ENCODE results near the gene OTUD3. TPM values are rescaled to one million over a fixed set of nuclear protein-coding genes. Genes with fewer than 3 reads are reported as not detected.

OTUD3 gene
- total RNA-seq, 1 experiment from 2014 or later = 33.9 TPM

DNA sequence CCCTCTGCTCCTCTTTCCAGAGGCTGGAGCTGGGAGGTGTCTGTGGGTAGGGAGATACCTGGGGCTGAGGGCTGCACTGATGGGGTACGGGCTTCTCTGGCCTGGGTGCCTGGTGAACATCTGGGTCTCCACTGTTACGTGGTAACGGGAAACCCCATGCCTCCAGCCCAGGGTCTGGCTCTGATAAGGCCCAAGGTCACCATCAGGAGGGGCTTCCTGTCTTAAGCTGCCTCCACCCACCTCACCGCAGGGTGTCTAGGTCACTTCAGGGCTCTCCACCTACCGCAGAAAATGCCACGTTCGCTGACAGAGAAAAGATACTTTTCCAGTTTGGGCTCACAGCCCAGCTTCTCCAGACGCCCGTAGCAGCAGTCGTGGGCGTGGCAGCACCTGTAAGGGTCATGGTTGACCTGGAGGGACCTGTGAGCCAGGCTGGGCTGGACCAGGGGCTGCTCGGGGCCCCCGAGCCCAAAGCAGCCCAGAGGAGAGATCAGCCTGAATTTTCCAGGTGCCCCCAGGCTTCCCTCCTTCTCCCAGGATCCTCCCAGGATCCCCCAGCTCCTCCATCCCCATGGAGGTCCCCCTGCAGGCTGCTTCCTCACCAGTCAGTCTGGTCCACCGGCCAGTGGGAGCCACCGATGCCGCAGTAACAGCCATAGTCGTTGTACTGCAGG is 40.0 kb downstream of the OTUD3 start:
- Histone ChIP-seq H3K27me3 (replicated peaks; ENCODE audit: insufficient read depth, low read depth, low read length, poor library complexity) (no peaks in the 10 kb centered on the region), H3K27ac (ENCODE audit: low read depth, low read length, poor library complexity, severe bottlenecking) (no peak overlapping the region), H3K4me3 (ENCODE audit: low read depth, low read length, poor library complexity, severe bottlenecking) (no peak overlapping the region), H3K36me3 (ENCODE audit: insufficient read depth, low read length, poor library complexity, severe bottlenecking) (no peaks in the 10 kb centered on the region), H3K9me3 (ENCODE audit: low read depth, low read length, poor library complexity, severe bottlenecking) (no peaks in the 10 kb centered on the region), H3K4me1 (ENCODE audit: insufficient read depth, low read length, poor library complexity, severe bottlenecking) (no peaks in the 10 kb centered on the region)
- no TSS peak for BruUV-seq (replicated peaks)
- ChIA-PET CTCF (no interaction called here), POLR2A (ENCODE audit: low non-redundant PET) (no interaction called here)
- intact Hi-C loops (cut with micrococcal nuclease; ENCODE audit: unreplicated experiment) = no loop called here
- TF ChIP-seq EZH2 (IDR thresholded peaks at IDR 0.05; ENCODE audit: borderline replicate concordance, low read depth, low read length, poor library complexity, severe bottlenecking) = no peak
- TF ChIP-seq, protein P1, sequence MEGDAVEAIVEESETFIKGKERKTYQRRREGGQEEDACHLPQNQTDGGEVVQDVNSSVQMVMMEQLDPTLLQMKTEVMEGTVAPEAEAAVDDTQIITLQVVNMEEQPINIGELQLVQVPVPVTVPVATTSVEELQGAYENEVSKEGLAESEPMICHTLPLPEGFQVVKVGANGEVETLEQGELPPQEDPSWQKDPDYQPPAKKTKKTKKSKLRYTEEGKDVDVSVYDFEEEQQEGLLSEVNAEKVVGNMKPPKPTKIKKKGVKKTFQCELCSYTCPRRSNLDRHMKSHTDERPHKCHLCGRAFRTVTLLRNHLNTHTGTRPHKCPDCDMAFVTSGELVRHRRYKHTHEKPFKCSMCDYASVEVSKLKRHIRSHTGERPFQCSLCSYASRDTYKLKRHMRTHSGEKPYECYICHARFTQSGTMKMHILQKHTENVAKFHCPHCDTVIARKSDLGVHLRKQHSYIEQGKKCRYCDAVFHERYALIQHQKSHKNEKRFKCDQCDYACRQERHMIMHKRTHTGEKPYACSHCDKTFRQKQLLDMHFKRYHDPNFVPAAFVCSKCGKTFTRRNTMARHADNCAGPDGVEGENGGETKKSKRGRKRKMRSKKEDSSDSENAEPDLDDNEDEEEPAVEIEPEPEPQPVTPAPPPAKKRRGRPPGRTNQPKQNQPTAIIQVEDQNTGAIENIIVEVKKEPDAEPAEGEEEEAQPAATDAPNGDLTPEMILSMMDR (conservative IDR thresholded peaks at IDR 0.05; ENCODE audit: low read depth, low read length) = no peak
- DNase-seq (ENCODE audit: low spot score) = no peak

DNA sequence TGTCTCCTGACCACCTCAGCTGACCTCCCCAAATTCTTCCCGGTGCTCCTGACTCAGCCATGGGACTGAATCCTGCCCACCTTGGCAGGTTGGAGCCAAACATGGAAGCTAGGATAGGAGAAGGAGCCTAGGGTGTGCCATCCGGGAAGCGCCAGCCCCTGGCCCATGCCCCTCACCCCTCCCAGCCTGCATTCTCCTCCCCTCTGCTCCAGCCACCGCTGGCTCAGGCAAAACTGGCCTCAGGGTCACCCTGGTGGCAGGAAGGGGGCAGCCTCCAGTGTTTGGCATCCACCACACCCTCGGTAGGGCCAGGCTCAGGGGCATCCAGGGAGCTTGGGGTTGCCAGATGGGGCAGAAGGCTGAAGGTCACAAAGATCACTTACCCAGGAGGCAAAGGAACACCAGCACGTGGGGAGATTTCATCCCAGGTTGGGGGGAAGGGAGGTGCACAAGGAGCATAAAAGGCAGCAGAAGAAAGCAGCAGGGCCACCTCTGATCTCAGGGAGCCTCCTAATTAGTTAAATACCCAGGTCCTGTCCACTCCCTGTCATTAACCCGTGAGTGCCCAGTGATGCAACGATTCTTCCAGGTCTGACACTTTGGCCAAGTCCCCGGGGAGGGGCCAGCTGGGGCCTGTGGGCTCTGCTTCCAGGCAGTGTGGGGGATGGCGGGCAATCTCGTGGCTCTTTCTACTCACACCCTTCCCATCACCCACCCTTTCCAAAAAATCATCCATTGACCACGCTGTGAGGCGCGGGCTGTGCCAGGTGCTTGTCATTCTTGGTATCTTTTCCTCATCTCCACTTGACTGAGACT is 41.1 kb downstream of the OTUD3 start, which contains the start of gene PLA2G2E:
TSS of gene PLA2G2E (minus strand) at position 481 of the 816 bp plus-strand sequence. CDS start at position 423, 58 bp downstream.
- no peaks in the 10 kb centered on the region for H3K36me3 ChIP-seq (ENCODE audit: insufficient read depth, low read length, poor library complexity, severe bottlenecking)
- POLR2A ChIA-PET (ENCODE audit: low non-redundant PET) = no interaction called here
- H3K4me3 ChIP-seq (ENCODE audit: low read depth, low read length, poor library complexity, severe bottlenecking) = no peak within 1 kb of the TSS
- H3K27me3 ChIP-seq (replicated peaks; ENCODE audit: insufficient read depth, low read depth, low read length, poor library complexity) = no peaks in the 10 kb centered on the region
- BruUV-seq (replicated peaks) = no TSS peak
- no peak within 1 kb of the TSS for H3K27ac ChIP-seq (ENCODE audit: low read depth, low read length, poor library complexity, severe bottlenecking)
- intact Hi-C loops (cut with micrococcal nuclease; ENCODE audit: unreplicated experiment) = no loop called here
- DNase-seq (ENCODE audit: low spot score) = no peak
- no peaks in the 10 kb centered on the region for H3K4me1 ChIP-seq (ENCODE audit: insufficient read depth, low read length, poor library complexity, severe bottlenecking)
- no peaks in the 10 kb centered on the region for H3K9me3 ChIP-seq (ENCODE audit: low read depth, low read length, poor library complexity, severe bottlenecking)
- CTCF ChIA-PET = no interaction called here
- TF ChIP-seq, protein P1 (conservative IDR thresholded peaks at IDR 0.05; ENCODE audit: low read depth, low read length) = no peak
- no peak for TF ChIP-seq EZH2 (IDR thresholded peaks at IDR 0.05; ENCODE audit: borderline replicate concordance, low read depth, low read length, poor library complexity, severe bottlenecking)

DNA sequence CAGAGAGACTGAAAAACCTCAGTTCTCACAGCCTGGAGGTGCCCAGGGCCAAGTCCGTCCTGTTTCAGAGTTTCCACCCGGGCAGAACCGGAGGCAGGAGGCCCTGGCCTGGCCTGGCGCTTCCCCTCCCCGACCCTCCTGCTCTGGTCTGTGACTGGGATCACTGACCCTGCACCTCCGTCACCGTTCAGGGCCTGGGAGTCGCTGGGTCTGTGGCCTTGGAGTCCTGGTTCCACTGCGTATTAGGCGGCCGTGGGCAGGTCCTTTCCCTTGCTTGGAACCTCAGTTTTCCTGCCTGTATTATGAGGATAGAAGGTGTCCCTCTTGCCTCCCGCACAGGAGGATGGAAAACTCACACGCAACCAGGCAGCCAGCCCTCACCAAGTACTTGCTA is 41.8 kb downstream of the OTUD3 start:
- POLR2A ChIA-PET (ENCODE audit: low non-redundant PET) = no interaction called here
- H3K27me3 ChIP-seq (replicated peaks; ENCODE audit: insufficient read depth, low read depth, low read length, poor library complexity) = no peaks in the 10 kb centered on the region
- CTCF ChIA-PET = no interaction called here
- no peak overlapping the region for H3K27ac ChIP-seq (ENCODE audit: low read depth, low read length, poor library complexity, severe bottlenecking)
- no peak for DNase-seq (ENCODE audit: low spot score)
- no peaks in the 10 kb centered on the region for H3K4me1 ChIP-seq (ENCODE audit: insufficient read depth, low read length, poor library complexity, severe bottlenecking)
- no peaks in the 10 kb centered on the region for H3K36me3 ChIP-seq (ENCODE audit: insufficient read depth, low read length, poor library complexity, severe bottlenecking)
- intact Hi-C loops (cut with micrococcal nuclease; ENCODE audit: unreplicated experiment) = no loop called here
- no peaks in the 10 kb centered on the region for H3K9me3 ChIP-seq (ENCODE audit: low read depth, low read length, poor library complexity, severe bottlenecking)
- BruUV-seq (replicated peaks) = no TSS peak
- no peak for TF ChIP-seq EZH2 (IDR thresholded peaks at IDR 0.05; ENCODE audit: borderline replicate concordance, low read depth, low read length, poor library complexity, severe bottlenecking)
- TF ChIP-seq, protein P1 (conservative IDR thresholded peaks at IDR 0.05; ENCODE audit: low read depth, low read length) = no peak
- no peak overlapping the region for H3K4me3 ChIP-seq (ENCODE audit: low read depth, low read length, poor library complexity, severe bottlenecking)

Measured in A673 (cell line).